Ovary (tissue), 9 donors: ENCODE data around the gene SFSWAP. TPM values are rescaled to one million over a fixed set of nuclear protein-coding genes. Genes with fewer than 3 reads are reported as not detected.

Experiments used
- DNase-seq, 5 donors: peaks; one replicate each; pipeline ENCODE4 v3.0.0-alpha.2; 2019 to 2020
- H3K27ac ChIP-seq, 2 donors: fragments of 200-600 bp; one replicate each; pipeline versions ENCODE4 v1.5.1 to v1.8.0; 2019 to 2022
- H3K27me3 ChIP-seq: fragments of 200-600 bp; one replicate; pipeline ENCODE4 v1.8.0; 2022
- H3K36me3 ChIP-seq: fragments of 200-600 bp; sonication (generic); one replicate; pipeline ENCODE4 v1.5.1; 2019
- H3K4me1 ChIP-seq: one replicate; pipeline ENCODE4 v1.8.1; 2013; ENCODE audit warnings: mild to moderate bottlenecking, moderate library complexity; ENCODE audit not compliant: insufficient read depth
- H3K4me3 ChIP-seq: fragments of 200-600 bp; sonication (generic); one replicate; pipeline ENCODE4 v1.5.1; 2017
- H3K9me3 ChIP-seq, 2 donors: fragments of 200-600 bp in 1 of 2; sonication (generic) in 1 of 2; one replicate each; pipeline versions ENCODE4 v1.5.1 to v1.8.1; 2013 to 2019; ENCODE audit warnings: mild to moderate bottlenecking in 1 of 2, moderate library complexity in 1 of 2
- EP300 ChIP-seq: sonication (generic); formaldehyde crosslinking; IDR thresholded peaks from one replicate; pipeline ENCODE4 v1.6.1; 2017; ENCODE audit warnings: antibody characterized with exemption
- POLR2A ChIP-seq: fragments of 450-650 bp; IDR thresholded peaks from one replicate; pipeline ENCODE4 v1.6.1; 2017; ENCODE audit warnings: antibody characterized with exemption, mild to moderate bottlenecking, moderate library complexity
- WGBS, 3 donors: extraction: QIAGEN DNeasy Blood & Tissue Kit in 1 of 3; methylation state at CpG; one replicate each; pipeline versions ENCODE4 v1.1.5 to v1.1.7; 2013 to 2017; 5-methylcytosine and 5-hydroxymethylcytosine counted together
- intact Hi-C, 4 donors: fragments of 100-400 bp; cut with DNase I; formaldehyde crosslinking; loops; one replicate each; pipeline versions ENCODE4 v1.11.0 to v1.15.1; 2022 to 2023
- polyA plus RNA-seq, 2 donors: library from polyadenylated mRNA; stranded (reverse); fragments of 200-250 nt in 1 of 2; fragments of 350-450 nt in 1 of 2; fragmentation: Illumina TruSeq in 1 of 2; extraction: RNeasy Lipid Tissue Mini Kit (QIAGEN cat#74804) in 1 of 2; gene quantifications; one replicate each; pipeline ENCODE4 v1.2.3, GENCODE V29; 2013 to 2014
- total RNA-seq, 7 donors: library from RNA; depleted of rRNA in 2 of 7; stranded (reverse); fragments of >200 nt in 2 of 7; fragmentation: NEBNext Ultra II Directional in 3 of 7; extraction: Animal tissue kit (Norgen Biotek cat#: 25700) in 3 of 7; gene quantifications; one replicate each; pipeline versions ENCODE4 v1.1.0 to v1.2.4, GENCODE V29; 2016 to 2023
- TF ChIP-seq, protein P1 (sequence below), 3 donors: fragments of 450-650 bp in 2 of 3; fragments of 200-600 bp in 1 of 3; IDR thresholded peaks; one replicate each; pipeline versions ENCODE4 v1.5.1 to v1.8.0; 2016 to 2022; ENCODE audit warnings: antibody characterized with exemption in 3 of 3, mild to moderate bottlenecking in 1 of 3
- donor health status: DM: no; HTN: no; CAD: no; lungs with moderate emphysema.
- donor health status: DM: no; HTN: no; CAD: no.
- donor health status: Bipolar disorder and iron deficiency.
- donor health status: DM: yes; HTN: yes; CAD: no.
- donor health status: DM: no; HTN: no; CAD: no.
- donor health status: DM: yes; HTN: yes; CAD: no.

Gene SFSWAP
- total and polyA plus RNA-seq, 9 donors = 27.6 to 54.4 (median 42.5) TPM

DNA sequence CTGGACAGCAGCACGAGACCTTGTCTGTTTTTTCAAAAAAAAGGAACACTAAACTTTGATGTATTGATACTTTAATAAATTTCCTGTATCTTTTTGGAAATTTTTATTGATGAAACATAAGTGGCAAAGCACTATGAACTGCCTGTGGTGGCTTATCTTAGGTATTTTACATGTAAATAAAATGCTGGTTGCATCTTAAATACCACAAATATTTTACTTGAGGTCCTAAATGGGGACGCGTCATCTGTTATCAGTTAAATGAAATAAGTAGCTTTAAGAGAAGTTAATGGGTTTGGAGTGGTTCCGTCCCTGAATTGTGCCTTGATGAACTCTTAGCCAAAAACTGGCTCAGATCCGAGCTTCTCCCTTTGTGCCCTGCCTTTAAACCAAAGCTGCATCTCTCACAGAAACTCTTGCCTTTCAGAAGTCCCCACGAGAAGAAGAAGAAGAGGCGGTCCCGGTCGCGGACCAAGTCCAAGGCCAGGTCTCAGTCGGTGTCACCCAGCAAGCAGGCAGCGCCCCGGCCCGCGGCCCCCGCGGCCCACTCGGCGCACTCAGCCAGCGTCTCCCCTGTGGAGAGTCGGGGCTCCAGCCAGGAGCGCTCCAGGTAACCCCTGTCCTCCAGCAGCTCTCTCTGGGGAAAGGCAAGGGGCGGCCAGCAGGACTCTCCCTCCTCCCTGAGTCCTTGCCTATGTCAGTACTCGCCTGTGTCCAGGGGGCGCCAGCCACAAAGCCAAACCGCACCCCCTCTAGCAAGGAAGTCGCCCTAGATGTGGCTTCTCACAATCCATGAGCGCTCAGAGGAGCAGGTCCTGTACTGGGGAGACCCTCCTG, 86.1 kb downstream of the SFSWAP start:
- Histone ChIP-seq H3K27ac (no peak overlapping the region), H3K4me1 (no peaks in the 10 kb centered on the region), H3K4me3 (no peak overlapping the region), H3K9me3 (no peaks in the 10 kb centered on the region), H3K36me3 (no peaks in the 10 kb centered on the region), H3K27me3 (no peaks in the 10 kb centered on the region)
- intact Hi-C loops = no loop called here
- 56 to 81% (median 71%) methylated on average over 28 of the region's 28 CpGs for WGBS, 3 donors
- TF ChIP-seq, protein P1, sequence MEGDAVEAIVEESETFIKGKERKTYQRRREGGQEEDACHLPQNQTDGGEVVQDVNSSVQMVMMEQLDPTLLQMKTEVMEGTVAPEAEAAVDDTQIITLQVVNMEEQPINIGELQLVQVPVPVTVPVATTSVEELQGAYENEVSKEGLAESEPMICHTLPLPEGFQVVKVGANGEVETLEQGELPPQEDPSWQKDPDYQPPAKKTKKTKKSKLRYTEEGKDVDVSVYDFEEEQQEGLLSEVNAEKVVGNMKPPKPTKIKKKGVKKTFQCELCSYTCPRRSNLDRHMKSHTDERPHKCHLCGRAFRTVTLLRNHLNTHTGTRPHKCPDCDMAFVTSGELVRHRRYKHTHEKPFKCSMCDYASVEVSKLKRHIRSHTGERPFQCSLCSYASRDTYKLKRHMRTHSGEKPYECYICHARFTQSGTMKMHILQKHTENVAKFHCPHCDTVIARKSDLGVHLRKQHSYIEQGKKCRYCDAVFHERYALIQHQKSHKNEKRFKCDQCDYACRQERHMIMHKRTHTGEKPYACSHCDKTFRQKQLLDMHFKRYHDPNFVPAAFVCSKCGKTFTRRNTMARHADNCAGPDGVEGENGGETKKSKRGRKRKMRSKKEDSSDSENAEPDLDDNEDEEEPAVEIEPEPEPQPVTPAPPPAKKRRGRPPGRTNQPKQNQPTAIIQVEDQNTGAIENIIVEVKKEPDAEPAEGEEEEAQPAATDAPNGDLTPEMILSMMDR (IDR thresholded peaks at IDR 0.05) = no peak
- TF ChIP-seq EP300 (no peak), POLR2A (no peak)
- no peak for DNase-seq

DNA sequence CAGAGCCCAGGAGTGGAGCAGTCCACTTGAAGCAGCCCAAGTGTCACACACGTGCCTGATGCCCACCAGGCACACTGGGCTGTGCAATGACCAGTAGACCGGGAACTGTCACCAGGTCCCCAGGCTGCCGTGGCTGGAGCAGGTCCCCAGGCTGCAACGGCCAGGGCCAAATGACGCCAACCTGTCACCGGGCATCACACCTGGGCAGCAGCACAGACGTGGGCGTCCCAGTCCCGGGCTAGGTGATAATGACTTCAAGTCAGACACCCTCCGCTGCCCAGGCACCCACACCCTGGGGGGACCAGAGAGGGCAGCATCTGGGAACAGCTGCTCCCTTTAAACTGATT, 86.7 kb downstream of the SFSWAP start:
- Histone ChIP-seq H3K4me3 (no peak overlapping the region), H3K9me3 (no peaks in the 10 kb centered on the region), H3K4me1 (no peaks in the 10 kb centered on the region), H3K36me3 (no peaks in the 10 kb centered on the region), H3K27me3 (no peaks in the 10 kb centered on the region), H3K27ac (no peak overlapping the region)
- intact Hi-C loops = no loop called here
- DNase-seq = no peak
- 80 to 83% (median 80%) methylated on average over 9 to 10 of the region's 10 CpGs for WGBS, 3 donors
- TF ChIP-seq POLR2A = no peak
- TF ChIP-seq, protein P1 (IDR thresholded peaks at IDR 0.05) = no peak
- no peak for TF ChIP-seq EP300

DNA sequence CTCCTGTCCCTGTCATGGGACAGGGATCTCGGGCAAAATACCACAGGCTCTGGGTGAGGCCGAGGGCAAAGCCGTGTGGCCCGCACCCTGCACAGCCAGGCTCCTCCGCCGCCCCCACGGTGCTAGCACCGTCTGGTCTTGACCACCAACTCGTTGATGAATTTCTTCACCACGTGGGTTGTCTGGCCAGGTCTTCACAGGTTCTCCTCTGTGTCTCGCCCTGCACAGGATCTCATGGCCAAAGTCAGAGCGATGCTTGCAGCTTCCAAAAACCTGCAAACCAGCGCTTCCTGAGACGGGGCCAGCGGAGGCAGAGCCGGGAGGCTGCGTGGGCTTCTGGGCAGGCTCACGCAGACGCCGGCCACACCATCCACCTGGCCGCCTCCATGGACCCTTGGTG, 88.3 kb downstream of the SFSWAP start:
- DNase-seq = no peak
- whole genome bisulfite sequencing, 3 donors = 84 to 91% (median 90%) methylated on average over 21 of the region's 21 CpGs
- H3K36me3 ChIP-seq = no peaks in the 10 kb centered on the region

DNA sequence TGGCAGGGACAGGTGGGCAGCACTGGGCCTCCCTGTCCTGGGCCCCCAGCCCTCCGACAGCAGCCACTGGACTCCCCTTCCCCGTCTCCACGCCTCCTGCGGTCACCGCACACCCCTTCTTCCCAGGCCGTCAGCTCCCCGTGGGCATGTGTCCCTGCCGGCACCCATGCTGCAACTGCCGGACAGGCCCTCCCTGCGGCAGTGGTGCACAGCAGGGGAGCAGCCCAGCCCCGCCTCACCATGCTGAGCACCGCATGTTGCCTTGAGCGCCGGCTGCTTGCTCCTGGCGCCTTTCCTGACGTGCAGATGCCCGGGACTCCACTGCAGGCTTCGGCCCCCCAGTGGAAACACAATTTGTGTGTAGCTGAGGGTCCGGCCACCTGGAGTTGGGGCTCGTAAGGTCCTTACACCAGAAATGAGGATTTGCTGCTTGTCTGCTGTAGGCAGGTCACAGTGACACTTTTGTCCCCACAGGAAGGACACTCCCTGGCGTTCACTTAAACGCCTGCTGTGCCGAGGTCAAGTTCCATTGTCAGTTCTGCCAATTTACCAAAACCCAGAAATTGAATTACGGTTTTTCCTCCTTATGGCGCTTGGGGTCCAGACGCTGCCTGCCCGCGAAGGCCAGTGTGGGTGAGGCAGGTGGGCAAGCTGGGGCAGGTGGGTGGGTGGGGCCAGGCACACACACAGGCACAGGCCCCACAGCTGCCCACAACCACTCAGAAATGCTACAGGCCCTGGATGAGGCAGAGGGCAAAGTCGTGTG, 89.1 kb downstream of the SFSWAP start:
- peaks cover 3% of the 10 kb centered on the region for H3K4me1 ChIP-seq
- H3K27me3 ChIP-seq = no peaks in the 10 kb centered on the region
- H3K9me3 ChIP-seq = no peaks in the 10 kb centered on the region
- DNase-seq = no peak
- no peak overlapping the region for H3K4me3 ChIP-seq
- H3K27ac ChIP-seq = no peak overlapping the region
- 77 to 88% (median 82%) methylated on average over 29 of the region's 29 CpGs for WGBS, 3 donors
- no peaks in the 10 kb centered on the region for H3K36me3 ChIP-seq
- intact Hi-C loops = no loop called here
- TF ChIP-seq, protein P1 (IDR thresholded peaks at IDR 0.05) = no peak
- no peak for TF ChIP-seq POLR2A
- TF ChIP-seq EP300 = no peak

More for the DNA sequence above, 88.3 kb downstream of the SFSWAP start:
- Histone ChIP-seq H3K27me3 (no peaks in the 10 kb centered on the region), H3K4me1 (peaks cover 3% of the 10 kb centered on the region), H3K4me3 (no peak overlapping the region), H3K9me3 (no peaks in the 10 kb centered on the region), H3K27ac (no peak overlapping the region)
- intact Hi-C loops = no loop called here
- TF ChIP-seq, protein P1 (IDR thresholded peaks at IDR 0.05) = no peak
- TF ChIP-seq EP300 = no peak
- no peak for TF ChIP-seq POLR2A
